Heart right ventricle (tissue), 16 donors: Measurements from ENCODE around the gene AKT3. TPM values are rescaled to one million over a fixed set of nuclear protein-coding genes. Genes with fewer than 3 reads are reported as not detected.

Source experiments
- ATAC-seq, 8 donors: fragments of 200-7000 bp; cut with Tn5 transposase; one replicate each; pipeline ENCODE4 v1.9.1; 2020; ENCODE audit warnings: mild to moderate bottlenecking in 8 of 8, moderate library complexity in 8 of 8, moderate number of reproducible peaks in 1 of 8
- DNase-seq, 2 donors: peaks; one replicate each; pipeline ENCODE4 v3.0.0-alpha.2; 2020
- H3K27ac ChIP-seq, 10 donors: fragments of 200-600 bp; sonication (generic) in 2 of 10; one replicate each; pipeline versions ENCODE4 v1.5.0 to v1.8.0; 2020 to 2022; ENCODE audit warnings: mild to moderate bottlenecking in 3 of 10
- H3K27me3 ChIP-seq, 7 donors: fragments of 200-600 bp; one replicate each; pipeline ENCODE4 v1.8.0; 2021 to 2022; ENCODE audit warnings: mild to moderate bottlenecking in 2 of 7
- H3K36me3 ChIP-seq, 9 donors: fragments of 200-600 bp; sonication (generic) in 1 of 9; one replicate each; pipeline versions ENCODE4 v1.5.0 to v1.8.0; 2020 to 2022; ENCODE audit warnings: mild to moderate bottlenecking in 2 of 9
- H3K4me1 ChIP-seq, 9 donors: fragments of 200-600 bp; sonication (generic) in 1 of 9; one replicate each; pipeline versions ENCODE4 v1.5.0 to v1.8.0; 2020 to 2022; ENCODE audit warnings: mild to moderate bottlenecking in 4 of 9
- H3K4me3 ChIP-seq, 10 donors: fragments of 200-600 bp; sonication (generic) in 2 of 10; one replicate each; pipeline versions ENCODE4 v1.5.0 to v1.8.0; 2020 to 2022; ENCODE audit warnings: mild to moderate bottlenecking in 7 of 10, moderate library complexity in 2 of 10
- H3K9me3 ChIP-seq, 11 donors: fragments of 200-600 bp in 10 of 11; sonication (generic) in 2 of 11; one replicate each; pipeline versions ENCODE4 v1.5.0 to v1.8.0; 2013 to 2022; ENCODE audit warnings: mild to moderate bottlenecking in 2 of 11, control low read depth in 1 of 11, moderate library complexity in 1 of 11
- WGBS, 2 donors: extraction: QIAGEN DNeasy Blood & Tissue Kit; methylation state at CpG; one replicate each; pipeline ENCODE4 v1.1.7; 2013; ENCODE audit warnings: inconsistent platforms in 1 of 2; 5-methylcytosine and 5-hydroxymethylcytosine counted together
- intact Hi-C, 10 donors: fragments of 100-400 bp; cut with DNase I; formaldehyde crosslinking; loops; one replicate each; pipeline versions ENCODE4 v1.11.1 to v1.14.2; 2022
- polyA plus RNA-seq, 2 donors: library from polyadenylated mRNA; stranded (reverse); fragments of 200-250 nt; gene quantifications; one replicate each; pipeline ENCODE4 v1.2.3, GENCODE V29; 2013
- total RNA-seq, 10 donors: library from RNA; stranded (reverse); fragmentation: NEBNext Ultra II Directional in 3 of 10; extraction: Animal tissue kit (Norgen Biotek cat#: 25700) in 3 of 10; gene quantifications; one replicate each; pipeline versions ENCODE4 v1.2.1 to v1.2.4, GENCODE V29; 2021 to 2023
- TF ChIP-seq, protein P1 (sequence below), 9 donors: fragments of 200-600 bp; sonication (generic) in 2 of 9; IDR thresholded peaks; one replicate each; pipeline versions ENCODE4 v1.5.0 to v1.8.0; 2021 to 2022; ENCODE audit warnings: antibody characterized with exemption in 9 of 9, mild to moderate bottlenecking in 5 of 9, moderate library complexity in 1 of 9
- donor health status: Arrhythmogenic right ventricular cardiomyopathy.
- donor health status: ischemic (EF 13 %, LVEDD 7.1; RV severe dilation, severe dysfunction).
- donor health status: healthy with polysubstance abuse.
- donor health status: DM: no; HTN: yes; CAD: no.
- donor health status: DM: no; HTN: no; CAD: no.
- donor health status: ischemic (EF 25% LVEDD 6.9; RV normal size, moderate dysfunction).
- donor health status: ischemic (EF 25% LVEDD 5.7; RV mildly dilated, moderate dysfunction).
- donor health status: healthy.
- donor health status: DM: yes; HTN: yes; CAD: no.
- donor health status: Ischemic cardiomyopathy.
- donor health status: ischemic (EF 35%, LVEDD 5.7; RV mildly dilated, moderate dysfunction).
- donor health status: nonischemic (EF 11% LVEDD 7.7; RV severe dilation, severe dysfunction).
- donor health status: DM: yes; HTN: yes; CAD: no.
- donor health status: PGD.
- donor health status: ischemic (EF 29% LVEDD 5.4; RV normal size, mild dysfunction).
- donor health status: nonischemic (EF 23%, LVEDD 6.1; RV moderate dilation, normal function).

The AKT3 gene
- total and polyA plus RNA-seq, 12 donors: 6.5 to 27.6 (median 17.7) TPM

DNA sequence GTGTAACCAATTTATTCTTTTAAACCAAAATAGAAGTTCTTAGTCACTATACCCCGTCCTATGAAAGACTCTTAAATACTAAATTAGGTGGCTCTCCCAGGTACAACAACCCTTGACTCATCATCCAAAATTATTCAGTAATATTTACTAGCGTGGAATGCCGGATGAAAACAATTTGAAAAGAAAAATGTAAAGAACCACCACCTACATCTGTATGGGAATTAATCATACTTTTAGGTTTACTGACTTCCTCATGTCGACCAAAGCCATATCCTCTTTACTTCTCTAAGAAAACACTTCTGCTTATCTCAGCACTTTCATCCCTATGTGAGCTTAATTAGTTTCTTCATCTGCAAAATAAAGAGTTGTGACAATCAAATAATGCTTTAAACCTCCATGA is 139.6 kb downstream of the AKT3 start:
- no peak overlapping the region for H3K27ac ChIP-seq
- DNase-seq: no peak
- H3K9me3 ChIP-seq: no peaks in the 10 kb centered on the region
- H3K4me1 ChIP-seq: peaks cover 0 to 34% (median 11%) of the 10 kb centered on the region in 9 donors
- intact Hi-C loops: loop anchor here in 2 of 10 donors (5.0 to 10.0 kb wide), 3 partner anchors 37 to 564 kb away; no protein-coding TSS in a partner anchor
- H3K36me3 ChIP-seq: no peaks in the 10 kb centered on the region
- ATAC-seq: no peak
- H3K4me3 ChIP-seq: no peak overlapping the region
- 93% methylated on average over 4 of the region's 4 CpGs for WGBS, 2 donors
- H3K27me3 ChIP-seq: no peaks in the 10 kb centered on the region
- TF ChIP-seq, protein P1, sequence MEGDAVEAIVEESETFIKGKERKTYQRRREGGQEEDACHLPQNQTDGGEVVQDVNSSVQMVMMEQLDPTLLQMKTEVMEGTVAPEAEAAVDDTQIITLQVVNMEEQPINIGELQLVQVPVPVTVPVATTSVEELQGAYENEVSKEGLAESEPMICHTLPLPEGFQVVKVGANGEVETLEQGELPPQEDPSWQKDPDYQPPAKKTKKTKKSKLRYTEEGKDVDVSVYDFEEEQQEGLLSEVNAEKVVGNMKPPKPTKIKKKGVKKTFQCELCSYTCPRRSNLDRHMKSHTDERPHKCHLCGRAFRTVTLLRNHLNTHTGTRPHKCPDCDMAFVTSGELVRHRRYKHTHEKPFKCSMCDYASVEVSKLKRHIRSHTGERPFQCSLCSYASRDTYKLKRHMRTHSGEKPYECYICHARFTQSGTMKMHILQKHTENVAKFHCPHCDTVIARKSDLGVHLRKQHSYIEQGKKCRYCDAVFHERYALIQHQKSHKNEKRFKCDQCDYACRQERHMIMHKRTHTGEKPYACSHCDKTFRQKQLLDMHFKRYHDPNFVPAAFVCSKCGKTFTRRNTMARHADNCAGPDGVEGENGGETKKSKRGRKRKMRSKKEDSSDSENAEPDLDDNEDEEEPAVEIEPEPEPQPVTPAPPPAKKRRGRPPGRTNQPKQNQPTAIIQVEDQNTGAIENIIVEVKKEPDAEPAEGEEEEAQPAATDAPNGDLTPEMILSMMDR (IDR thresholded peaks at IDR 0.05): no peak

DNA sequence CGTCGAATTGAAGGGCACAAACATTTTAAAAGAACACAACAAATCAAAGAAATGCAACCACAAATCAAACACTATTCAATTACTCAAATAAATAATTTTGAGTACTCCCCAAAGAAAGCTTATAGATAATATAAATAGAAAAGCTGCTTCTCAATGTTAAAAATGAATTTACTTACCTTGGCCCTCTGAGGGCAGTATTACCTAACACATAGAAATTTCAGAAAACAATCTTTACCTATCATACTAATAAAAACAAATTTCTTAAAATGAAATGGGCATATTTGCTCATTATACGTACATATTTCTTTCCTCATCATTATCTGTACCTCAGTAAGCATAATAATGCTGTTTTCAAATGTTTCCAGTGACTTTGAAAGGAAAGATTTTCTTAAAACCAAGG is 141.8 kb downstream of the AKT3 start:
- DNase-seq (no peak), ATAC-seq (no peak)
- Histone ChIP-seq H3K27me3 (no peaks in the 10 kb centered on the region), H3K4me3 (no peak overlapping the region), H3K4me1 (peaks cover 0 to 16% (median 2%) of the 10 kb centered on the region in 9 donors), H3K27ac (no peak overlapping the region), H3K9me3 (no peaks in the 10 kb centered on the region), H3K36me3 (no peaks in the 10 kb centered on the region)
- intact Hi-C loops: loop anchor here in 5 of 10 donors (2.0 to 10.0 kb wide), 3 partner anchors 564 to 567 kb away; no protein-coding TSS in a partner anchor
- WGBS, 2 donors: 89 to 91% methylated on average over 3 of the region's 3 CpGs
- TF ChIP-seq, protein P1 (IDR thresholded peaks at IDR 0.05): peak in 5 of 9 donors; percentile 15 to 56 (median 49)

- TF ChIP-seq, protein P1 (IDR thresholded peaks at IDR 0.05): no peak
- Histone ChIP-seq H3K9me3 (no peaks in the 10 kb centered on the region), H3K4me3 (no peak overlapping the region), H3K27me3 (no peaks in the 10 kb centered on the region), H3K27ac (no peak overlapping the region), H3K4me1 (peaks cover 0 to 9% (median 0%) of the 10 kb centered on the region in 9 donors), H3K36me3 (no peaks in the 10 kb centered on the region)
- intact Hi-C loops: loop anchor here in 3 of 10 donors (5.0 to 10.0 kb wide), 2 partner anchors 566 to 568 kb away; no protein-coding TSS in a partner anchor
- ATAC-seq: no peak
- 94 to 98% methylated on average over 2 of the region's 2 CpGs for WGBS, 2 donors
- DNase-seq: no peak
Observed at GRCh38 chr1:243706563-243706962, 143.5 kb downstream of the AKT3 start.

GRCh38 chr1:243705585-243705984 is 144.5 kb downstream of the AKT3 start:
- H3K27ac ChIP-seq: no peak overlapping the region
- H3K4me1 ChIP-seq: peaks cover 0 to under 1% (median 0%) of the 10 kb centered on the region in 9 donors
- DNase-seq: no peak
- intact Hi-C loops: loop anchor here in 3 of 10 donors (5.0 to 10.0 kb wide), 2 partner anchors 567 to 569 kb away; no protein-coding TSS in a partner anchor
- H3K27me3 ChIP-seq: no peaks in the 10 kb centered on the region
- H3K9me3 ChIP-seq: no peaks in the 10 kb centered on the region
- 90 to 95% methylated on average over 4 of the region's 4 CpGs for WGBS, 2 donors
- no peaks in the 10 kb centered on the region for H3K36me3 ChIP-seq
- no peak overlapping the region for H3K4me3 ChIP-seq
- TF ChIP-seq, protein P1 (IDR thresholded peaks at IDR 0.05): no peak
- ATAC-seq: no peak
